NB4 (cell line): Measurements from ENCODE around the gene KLRK1.

ENCODE experiments used
- TF ChIP-seq, protein P1 (sequence below): IDR thresholded peaks from one replicate; pipeline ENCODE4 v1.5.1; 2012; ENCODE audit warnings: low read depth, low read length
- TF ChIP-seq, protein P2 (sequence below): IDR thresholded peaks from 2 replicates; pipeline ENCODE4 v1.6.1; 2011; ENCODE audit warnings: low read depth, low read length

DNA sequence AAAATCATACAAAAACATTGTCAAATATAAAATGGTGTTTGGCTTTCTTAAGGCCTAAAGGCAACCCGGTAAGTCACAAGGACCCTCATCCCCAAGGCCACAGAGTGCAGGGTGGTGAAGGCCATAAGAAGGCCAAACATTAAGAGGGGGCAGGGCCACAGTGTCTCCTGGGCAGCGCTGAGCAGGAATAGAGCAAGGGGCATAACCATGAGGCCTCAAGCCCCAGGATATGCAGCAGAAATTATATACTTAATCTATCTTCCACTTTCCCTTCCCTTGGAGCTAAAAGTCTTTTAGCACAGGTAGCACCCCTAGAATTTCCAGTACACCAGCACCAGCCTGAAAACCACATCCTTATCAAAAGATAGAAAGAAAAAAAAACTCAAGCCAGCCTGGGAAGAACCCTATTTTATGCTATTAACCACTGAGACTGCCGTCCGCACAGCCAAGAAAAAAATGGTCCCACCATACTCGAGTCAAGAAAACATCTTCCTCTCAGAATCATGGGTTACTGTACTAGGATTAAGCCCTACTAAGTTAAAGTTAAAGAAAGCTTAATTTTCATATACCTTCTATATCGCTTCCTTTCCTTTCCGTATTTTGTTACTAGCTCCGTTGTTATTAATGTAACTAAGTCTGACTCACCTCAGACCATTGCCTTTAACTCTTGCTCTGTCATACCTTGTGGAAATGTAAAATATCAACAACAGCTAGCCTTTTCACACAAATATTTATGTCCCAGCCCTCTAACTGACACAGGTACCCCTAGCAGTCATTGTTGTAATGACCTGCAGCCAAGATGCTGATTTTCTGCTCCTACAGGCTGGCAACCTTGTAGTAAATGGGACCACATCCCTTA lies 20.1 kb downstream of the KLRK1 start:
- TF ChIP-seq, protein P1, sequence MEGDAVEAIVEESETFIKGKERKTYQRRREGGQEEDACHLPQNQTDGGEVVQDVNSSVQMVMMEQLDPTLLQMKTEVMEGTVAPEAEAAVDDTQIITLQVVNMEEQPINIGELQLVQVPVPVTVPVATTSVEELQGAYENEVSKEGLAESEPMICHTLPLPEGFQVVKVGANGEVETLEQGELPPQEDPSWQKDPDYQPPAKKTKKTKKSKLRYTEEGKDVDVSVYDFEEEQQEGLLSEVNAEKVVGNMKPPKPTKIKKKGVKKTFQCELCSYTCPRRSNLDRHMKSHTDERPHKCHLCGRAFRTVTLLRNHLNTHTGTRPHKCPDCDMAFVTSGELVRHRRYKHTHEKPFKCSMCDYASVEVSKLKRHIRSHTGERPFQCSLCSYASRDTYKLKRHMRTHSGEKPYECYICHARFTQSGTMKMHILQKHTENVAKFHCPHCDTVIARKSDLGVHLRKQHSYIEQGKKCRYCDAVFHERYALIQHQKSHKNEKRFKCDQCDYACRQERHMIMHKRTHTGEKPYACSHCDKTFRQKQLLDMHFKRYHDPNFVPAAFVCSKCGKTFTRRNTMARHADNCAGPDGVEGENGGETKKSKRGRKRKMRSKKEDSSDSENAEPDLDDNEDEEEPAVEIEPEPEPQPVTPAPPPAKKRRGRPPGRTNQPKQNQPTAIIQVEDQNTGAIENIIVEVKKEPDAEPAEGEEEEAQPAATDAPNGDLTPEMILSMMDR: no peak
- TF ChIP-seq, protein P2, sequence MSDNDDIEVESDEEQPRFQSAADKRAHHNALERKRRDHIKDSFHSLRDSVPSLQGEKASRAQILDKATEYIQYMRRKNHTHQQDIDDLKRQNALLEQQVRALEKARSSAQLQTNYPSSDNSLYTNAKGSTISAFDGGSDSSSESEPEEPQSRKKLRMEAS: no peak
